Large intestine (tissue), 3 donors: ENCODE results near the gene TECPR2. TPM values are rescaled to one million over a fixed set of nuclear protein-coding genes. Genes with fewer than 3 reads are reported as not detected.

Experiments used
- DNase-seq, 2 donors: peaks; one replicate each; pipeline versions ENCODE4 v3.0.0 to v3.0.0-alpha.2; 2013
- H3K27ac ChIP-seq: one replicate; pipeline ENCODE4 v1.5.1; 2013; ENCODE audit warnings: low read length
- H3K27me3 ChIP-seq: 2 replicates; pipeline ENCODE4 v1.6.1; 2013; ENCODE audit warnings: low read length; ENCODE audit not compliant: control insufficient read depth, insufficient read depth
- H3K36me3 ChIP-seq: 2 replicates; pipeline ENCODE4 v1.6.1; 2013; ENCODE audit warnings: low read length; ENCODE audit not compliant: control insufficient read depth, insufficient read depth
- H3K4me1 ChIP-seq: one replicate; pipeline ENCODE4 v1.6.1; 2013; ENCODE audit warnings: low read length; ENCODE audit not compliant: control insufficient read depth, insufficient read depth
- H3K4me3 ChIP-seq: one replicate; pipeline ENCODE4 v1.5.1; 2013; ENCODE audit warnings: low read length
- H3K9me3 ChIP-seq: one replicate; pipeline ENCODE4 v1.6.1; 2013; ENCODE audit warnings: mild to moderate bottlenecking, low read depth, low read length, moderate library complexity; ENCODE audit not compliant: control insufficient read depth
- WGBS: methylation state at CpG from one replicate; pipeline ENCODE4 v1.1.5; 2013; ENCODE audit warnings: low lambda C conversion rate; ENCODE audit not compliant: insufficient coverage; 5-methylcytosine and 5-hydroxymethylcytosine counted together
- polyA plus RNA-seq: library from polyadenylated mRNA; unstranded; fragments of 120-200 nt; gene quantifications from one replicate; pipeline ENCODE4 v1.2.1, GENCODE V29; 2013

The TECPR2 gene
- polyA plus RNA-seq, 1 donor: 10.6 TPM

GRCh38 chr14:102481791-102482238 is 119.1 kb downstream of the TECPR2 start:
- Histone ChIP-seq H3K27ac (no peak overlapping the region), H3K4me1 (peaks cover 11% of the 10 kb centered on the region), H3K4me3 (no peak overlapping the region), H3K9me3 (peaks cover 3% of the 10 kb centered on the region), H3K27me3 (no peaks in the 10 kb centered on the region), H3K36me3 (peaks cover 5% of the 10 kb centered on the region)
- no CpG with 5 or more reads among the region's 8 CpGs for WGBS
- DNase-seq: no peak

DNA sequence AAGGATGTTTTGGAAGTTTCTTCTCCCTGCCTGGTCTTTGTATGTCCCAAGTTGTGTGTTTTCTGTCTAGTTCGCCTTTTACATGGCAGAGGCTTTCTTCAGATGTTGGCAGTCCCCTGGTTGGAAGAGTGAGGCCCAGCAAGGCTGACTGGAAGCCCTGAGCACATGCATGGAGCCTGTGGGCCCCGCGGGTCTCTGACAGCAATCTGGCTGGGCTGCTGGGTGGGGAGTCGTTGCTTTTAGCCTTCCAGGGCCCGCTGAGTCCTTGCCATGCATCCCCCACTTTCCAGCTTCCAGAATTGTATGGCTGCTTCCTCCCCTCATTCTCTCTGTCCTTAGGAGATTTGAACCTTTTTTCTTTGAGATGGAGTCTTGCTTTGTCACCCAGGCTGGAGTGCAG is 121.6 kb downstream of the TECPR2 start:
- WGBS: no CpG with 5 or more reads among the region's 5 CpGs
- Histone ChIP-seq H3K36me3 (peaks cover 5% of the 10 kb centered on the region), H3K27me3 (no peaks in the 10 kb centered on the region), H3K27ac (no peak overlapping the region), H3K4me1 (peaks cover 10% of the 10 kb centered on the region), H3K9me3 (peaks cover 3% of the 10 kb centered on the region), H3K4me3 (no peak overlapping the region)
- DNase-seq: no peak

GRCh38 chr14:102485693-102486512 is 123.2 kb downstream of the TECPR2 start:
- H3K4me1 ChIP-seq: peaks cover 3% of the 10 kb centered on the region

DNA sequence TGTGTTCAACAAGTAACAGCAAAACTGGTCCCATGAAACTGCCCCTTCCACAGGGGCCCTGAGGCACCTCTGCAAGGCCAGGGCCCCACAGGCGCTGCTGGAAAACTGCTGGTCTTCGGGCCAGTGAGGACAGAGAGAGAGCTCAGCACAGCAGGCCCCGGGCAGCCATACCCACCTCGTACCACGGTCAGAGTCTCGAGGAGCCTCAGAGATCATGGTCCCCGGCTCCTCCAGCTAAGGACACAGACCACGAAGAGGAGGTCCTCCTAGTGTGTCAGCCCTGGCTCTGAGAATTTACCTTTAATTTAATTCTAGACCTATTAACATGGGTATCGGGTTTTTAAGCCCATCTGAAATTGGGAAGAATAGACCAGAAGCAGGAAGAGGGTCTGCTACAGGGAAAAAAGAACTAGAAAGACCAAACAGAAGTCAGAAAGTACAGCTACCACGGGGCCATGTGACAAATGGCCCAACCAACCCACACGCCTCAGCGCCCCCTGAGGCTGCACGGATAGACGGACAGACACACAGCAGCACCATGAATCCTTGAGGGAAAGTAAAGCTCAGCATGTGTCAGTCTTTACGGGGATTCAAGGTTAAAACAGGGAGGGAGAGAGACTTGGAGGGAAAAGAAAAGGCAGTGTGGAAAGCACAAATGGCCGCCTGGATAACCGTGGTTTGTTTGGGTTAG is 123.9 kb downstream of the TECPR2 start:
- peaks cover 5% of the 10 kb centered on the region for H3K36me3 ChIP-seq
- no peak overlapping the region for H3K27ac ChIP-seq
- DNase-seq: no peak
- no peak overlapping the region for H3K4me3 ChIP-seq
- 63% methylated on average over 4 of the region's 17 CpGs for WGBS
- H3K27me3 ChIP-seq: no peaks in the 10 kb centered on the region
- peaks cover 3% of the 10 kb centered on the region for H3K9me3 ChIP-seq
- no peaks in the 10 kb centered on the region for H3K4me1 ChIP-seq

More at GRCh38 chr14:102485693-102486512, 123.2 kb downstream of the TECPR2 start:
- no CpG with 5 or more reads among the region's 11 CpGs for WGBS
- no peaks in the 10 kb centered on the region for H3K27me3 ChIP-seq
- DNase-seq: no peak
- H3K4me3 ChIP-seq: no peak overlapping the region
- H3K27ac ChIP-seq: no peak overlapping the region
- peaks cover 3% of the 10 kb centered on the region for H3K9me3 ChIP-seq
- peaks cover 5% of the 10 kb centered on the region for H3K36me3 ChIP-seq

- WGBS: 100% methylated on average over 1 of the region's 7 CpGs
- Histone ChIP-seq H3K4me1 (no peaks in the 10 kb centered on the region), H3K9me3 (peaks cover 3% of the 10 kb centered on the region), H3K36me3 (peaks cover 5% of the 10 kb centered on the region), H3K27me3 (no peaks in the 10 kb centered on the region), H3K4me3 (no peak overlapping the region), H3K27ac (no peak overlapping the region)
- no peak for DNase-seq
Observed at GRCh38 chr14:102487204-102487577, 124.5 kb downstream of the TECPR2 start.

DNA sequence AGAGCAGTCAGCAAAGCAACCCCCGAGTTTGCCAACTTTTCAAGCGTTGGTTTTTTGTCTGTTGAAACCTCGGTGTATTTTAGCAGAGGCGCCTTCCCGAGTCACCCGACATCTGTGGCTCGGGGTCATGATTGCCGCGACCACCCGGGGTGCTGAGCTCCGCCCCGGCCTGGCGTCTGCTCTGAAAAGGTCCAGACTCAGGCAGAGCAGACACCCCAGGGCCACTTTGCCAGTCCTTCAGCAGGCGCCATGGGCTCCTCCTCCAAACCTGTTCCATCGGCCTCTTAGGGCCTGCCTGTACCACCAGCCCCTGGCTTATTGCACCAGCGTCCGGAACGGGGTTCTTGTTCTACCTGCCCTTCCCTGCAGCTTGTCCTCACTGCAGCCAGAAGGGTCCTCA is 127.7 kb downstream of the TECPR2 start:
- no peak overlapping the region for H3K27ac ChIP-seq
- no peaks in the 10 kb centered on the region for H3K27me3 ChIP-seq
- no peak for DNase-seq
- H3K4me1 ChIP-seq: no peaks in the 10 kb centered on the region
- no peak overlapping the region for H3K4me3 ChIP-seq
- H3K9me3 ChIP-seq: no peaks in the 10 kb centered on the region
- peaks cover 3% of the 10 kb centered on the region for H3K36me3 ChIP-seq
- 93% methylated on average over 3 of the region's 18 CpGs for WGBS

DNA sequence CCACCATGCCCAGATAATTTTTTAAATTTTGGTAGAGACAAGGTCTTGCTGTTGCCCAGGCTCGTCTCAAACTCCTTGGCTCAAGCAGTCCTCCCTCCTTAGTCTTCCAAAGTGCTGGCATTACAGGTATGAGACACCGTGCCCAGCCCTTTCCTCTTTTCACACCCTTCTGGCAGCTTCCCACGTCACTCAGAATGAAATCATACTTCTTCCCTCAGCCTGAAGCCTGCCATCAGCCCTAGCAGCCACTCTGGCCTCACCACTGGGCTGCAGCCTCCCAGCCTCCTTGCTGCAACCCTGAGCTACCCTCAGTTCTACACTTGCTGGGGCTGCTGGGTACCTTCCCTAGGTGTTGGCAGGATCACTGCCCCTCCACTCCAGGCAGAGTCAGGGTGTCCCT is 128.6 kb downstream of the TECPR2 start:
- no peak overlapping the region for H3K27ac ChIP-seq
- no peaks in the 10 kb centered on the region for H3K4me1 ChIP-seq
- H3K36me3 ChIP-seq: no peaks in the 10 kb centered on the region
- H3K4me3 ChIP-seq: no peak overlapping the region
- H3K9me3 ChIP-seq: no peaks in the 10 kb centered on the region
- WGBS: no CpG with 5 or more reads among the region's 3 CpGs
- DNase-seq: no peak
- H3K27me3 ChIP-seq: no peaks in the 10 kb centered on the region

- no CpG with 5 or more reads among the region's 7 CpGs for WGBS
- peaks cover 4% of the 10 kb centered on the region for H3K36me3 ChIP-seq
- no peak overlapping the region for H3K4me3 ChIP-seq
- H3K9me3 ChIP-seq: no peaks in the 10 kb centered on the region
- no peak overlapping the region for H3K27ac ChIP-seq
- DNase-seq: no peak
- H3K27me3 ChIP-seq: no peaks in the 10 kb centered on the region
- no peaks in the 10 kb centered on the region for H3K4me1 ChIP-seq
Observed at GRCh38 chr14:102491786-102492530, 129.2 kb downstream of the TECPR2 start.

DNA sequence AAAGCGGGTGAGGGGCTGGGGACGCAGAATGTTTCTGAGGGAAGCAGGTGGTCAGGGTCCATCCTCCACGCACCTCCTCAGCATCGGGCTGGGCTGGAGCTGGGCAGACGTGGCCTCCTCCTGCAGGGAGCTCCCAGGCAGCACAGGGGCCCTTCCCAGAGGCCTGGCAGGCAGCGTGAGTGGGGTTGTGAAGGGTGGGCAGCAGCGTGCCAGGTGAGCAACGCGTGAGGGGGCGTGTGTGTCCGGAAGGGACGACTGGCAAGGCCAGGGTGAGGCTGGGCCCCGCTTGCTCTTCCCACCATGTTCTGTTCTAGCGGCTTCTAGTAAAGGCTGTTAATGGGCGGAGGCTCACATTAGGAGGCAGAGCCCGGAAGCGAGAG is 129.8 kb downstream of the TECPR2 start:
- Histone ChIP-seq H3K4me3 (no peak overlapping the region), H3K4me1 (peaks cover under 1% of the 10 kb centered on the region), H3K36me3 (peaks cover 9% of the 10 kb centered on the region), H3K9me3 (no peaks in the 10 kb centered on the region), H3K27ac (no peak overlapping the region), H3K27me3 (no peaks in the 10 kb centered on the region)
- no CpG with 5 or more reads among the region's 17 CpGs for WGBS
- DNase-seq: no peak

DNA sequence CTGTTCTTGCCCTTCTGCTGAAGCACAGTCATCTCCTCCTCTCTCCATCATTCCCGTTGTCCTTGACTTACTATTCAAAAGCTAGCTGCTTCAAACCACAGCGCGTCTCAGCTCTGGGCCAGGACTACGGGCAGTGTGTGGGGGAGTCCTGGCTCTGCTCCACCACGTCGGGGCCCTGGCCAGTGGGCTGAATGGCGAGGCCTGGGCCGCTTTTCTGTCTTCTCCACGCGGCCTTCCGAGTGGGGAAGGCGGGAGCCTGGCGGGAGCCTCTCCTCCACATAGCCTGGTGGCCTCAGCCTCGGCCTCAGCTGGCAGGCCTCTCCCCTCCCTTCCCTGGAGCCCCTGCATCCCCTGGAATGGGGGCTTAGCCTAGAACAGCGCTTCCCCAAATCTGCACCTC is 130.4 kb downstream of the TECPR2 start:
- Histone ChIP-seq H3K4me1 (peaks cover 6% of the 10 kb centered on the region), H3K9me3 (peaks cover 2% of the 10 kb centered on the region), H3K27ac (no peak overlapping the region), H3K36me3 (peaks cover 12% of the 10 kb centered on the region), H3K4me3 (no peak overlapping the region), H3K27me3 (no peaks in the 10 kb centered on the region)
- no CpG with 5 or more reads among the region's 15 CpGs for WGBS
- no peak for DNase-seq
